H1 (cell line): ENCODE measurements around the gene PBLD. TPM values are rescaled to one million over a fixed set of nuclear protein-coding genes. Genes with fewer than 3 reads are reported as not detected.

Experiments
- HDAC6 ChIP-seq: IDR thresholded peaks from one replicate; pipeline ENCODE4 v1.7.1; 2012; ENCODE audit warnings: low read depth, mild to moderate bottlenecking, inconsistent platforms, low read length, moderate library complexity
- polyA plus RNA-seq, 7 experiments: library from polyadenylated mRNA; depleted of rRNA in 3 of 7; stranded (reverse) in 5 of 7; unstranded in 2 of 7; fragments of >200 nt in 5 of 7; fragments of 200-250 nt in 2 of 7; gene quantifications; 1 replicate in 5 of 7; 2 replicates in 1 of 7; 4 replicates in 1 of 7; pipeline versions ENCODE4 v1.2.1 to v1.2.3, GENCODE V29; 2011 to 2013; ENCODE audit warnings: missing spikeins in 2 of 7, mixed read lengths in 2 of 7
- total RNA-seq: library from RNA; stranded (reverse); fragmentation: NEBNext Ultra II Directional; extraction: Animal tissue kit (Norgen Biotek cat#: 25700); gene quantifications from 2 replicates; pipeline ENCODE4 v1.2.1, GENCODE V29; 2021

The PBLD gene
- total and polyA plus RNA-seq, 2 of the 8 experiments (the other 6 are each of a cell fraction or from before 2014, with no cell fraction given) = 0.56 to 2.0 TPM

DNA sequence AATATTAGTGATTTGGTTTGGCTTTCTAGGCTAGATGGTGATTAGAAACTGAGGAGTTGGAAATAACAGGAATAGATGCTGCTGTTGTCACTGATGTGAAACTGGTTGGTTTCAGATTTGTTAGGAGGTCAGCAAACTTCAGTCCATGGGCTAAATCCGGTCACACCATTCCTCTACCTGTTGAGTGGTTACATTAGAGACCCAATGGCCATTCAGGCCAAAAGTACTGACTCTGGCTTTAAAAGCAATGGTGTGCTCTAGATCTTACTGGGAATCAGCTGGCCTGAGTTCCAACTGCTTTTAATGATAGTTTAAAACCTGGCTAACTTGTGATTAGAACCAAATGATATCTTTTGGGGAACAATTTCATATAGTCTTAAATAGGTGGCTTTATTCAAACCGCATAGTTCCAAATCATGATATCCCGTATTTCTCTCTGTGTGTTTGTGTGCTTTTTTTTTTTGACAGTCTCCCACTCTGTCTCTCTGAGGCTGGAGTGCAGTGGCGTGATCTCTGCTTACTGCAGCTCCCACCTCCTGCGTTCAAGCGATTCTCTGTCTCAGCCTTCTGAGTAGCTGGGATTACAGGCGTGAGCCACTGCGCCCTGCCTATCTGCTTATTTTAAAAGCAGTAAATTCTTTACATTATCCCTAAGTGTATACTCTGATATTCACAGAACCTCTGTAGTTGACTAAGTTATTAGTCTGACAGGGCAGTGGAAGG, 7.8 kb upstream of the PBLD start (continued):
- TF ChIP-seq HDAC6 = no peak
